ENCODE measurements around the gene MAN2A2.
"Not testable (repeated sequence)": the region's sequence is repeated elsewhere in the genome, so short reads cannot be mapped to it uniquely, and the experiment has no call there.

The MAN2A2 gene

GRCh38 chr15:90918034-90918788 is 15.1 kb downstream of the MAN2A2 start:
- DNase-seq (ENCODE audit: low read depth) = no peak

- no peak for DNase-seq (ENCODE audit: low read depth)
Measured at GRCh38 chr15:90918835-90919234, 15.7 kb downstream of the MAN2A2 start.

- no peak for DNase-seq (ENCODE audit: low read depth)
Measured at GRCh38 chr15:90921887-90922286, 18.8 kb downstream of the MAN2A2 start.

- not testable (repeated sequence) for DNase-seq (ENCODE audit: low read depth)
Measured at GRCh38 chr15:90922712-90923322, 19.7 kb downstream of the MAN2A2 start.

GRCh38 chr15:90924375-90924774 is 21.3 kb downstream of the MAN2A2 start:
- DNase-seq (ENCODE audit: low read depth) = no peak

- not testable (repeated sequence) for DNase-seq (ENCODE audit: low read depth)
Measured at GRCh38 chr15:90926766-90927165, 23.7 kb downstream of the MAN2A2 start.

GRCh38 chr15:90928106-90928505 is 25.0 kb downstream of the MAN2A2 start:
- DNase-seq (ENCODE audit: low read depth) = not testable (repeated sequence)

- DNase-seq (ENCODE audit: low read depth) = no peak
Measured at GRCh38 chr15:90929246-90930019, 26.3 kb downstream of the MAN2A2 start.

GRCh38 chr15:90930861-90931574 is 27.9 kb downstream of the MAN2A2 start:
- DNase-seq (ENCODE audit: low read depth) = no peak

- DNase-seq (ENCODE audit: low read depth) = no peak
Measured at GRCh38 chr15:90931575-90931827, 28.4 kb downstream of the MAN2A2 start.

GRCh38 chr15:90931828-90932659 is 28.9 kb downstream of the MAN2A2 start, which contains the start of gene HDDC3:
TSS of gene HDDC3 (minus strand) at chr15:90932549. CDS start at chr15:90932540, 9 bp downstream.
- peak; percentile 81 for DNase-seq (ENCODE audit: low read depth)

GRCh38 chr15:90932660-90932991 is 29.5 kb downstream of the MAN2A2 start:
- DNase-seq (ENCODE audit: low read depth) = no peak

- no peak for DNase-seq (ENCODE audit: low read depth)
Measured at GRCh38 chr15:90933301-90933700, 30.2 kb downstream of the MAN2A2 start.

- peak; percentile 76 for DNase-seq (ENCODE audit: low read depth)
Measured at GRCh38 chr15:90934256-90934948, 31.3 kb downstream of the MAN2A2 start.

- DNase-seq (ENCODE audit: low read depth) = peak; percentile 95
Measured at GRCh38 chr15:90934949-90935751, 32.0 kb downstream of the MAN2A2 start, which contains the start of gene UNC45A. TSS of gene UNC45A (plus strand) at chr15:90935285. CDS start at chr15:90935325, 40 bp downstream.

GRCh38 chr15:90936823-90937222 is 33.7 kb downstream of the MAN2A2 start:
- no peak for DNase-seq (ENCODE audit: low read depth)

- DNase-seq (ENCODE audit: low read depth) = no peak
Measured at GRCh38 chr15:90938261-90938660, 35.2 kb downstream of the MAN2A2 start.

- no peak for DNase-seq (ENCODE audit: low read depth)
Measured at GRCh38 chr15:90939756-90940155, 36.7 kb downstream of the MAN2A2 start.

- DNase-seq (ENCODE audit: low read depth) = no peak
Measured at GRCh38 chr15:90941038-90941437, 37.9 kb downstream of the MAN2A2 start.

All from T follicular helper cell (primary cell).